ENCODE measurements around the gene ARHGAP30.

The ARHGAP30 gene

DNA sequence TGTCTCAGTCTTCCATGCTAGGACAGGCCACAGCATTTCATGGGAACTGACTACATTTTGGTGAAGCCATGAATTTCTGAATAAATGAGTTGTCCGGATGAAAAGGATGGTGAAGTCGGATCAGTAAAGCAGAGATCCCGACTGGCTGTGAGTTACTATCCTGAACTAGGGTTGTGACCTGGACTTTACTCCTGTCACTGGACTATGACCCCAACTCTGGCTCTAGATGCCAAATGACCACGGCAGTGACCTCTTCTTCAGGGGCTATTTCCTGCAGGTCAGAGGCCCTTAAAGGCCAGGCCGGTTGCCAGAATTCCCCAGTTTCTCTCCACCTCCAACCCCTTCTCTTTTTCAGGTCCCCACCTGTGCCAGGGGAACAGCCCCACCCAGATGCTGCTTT, 21.4 kb upstream of the ARHGAP30 start:
- no peak for DNase-seq (ENCODE audit: low read depth)

DNA sequence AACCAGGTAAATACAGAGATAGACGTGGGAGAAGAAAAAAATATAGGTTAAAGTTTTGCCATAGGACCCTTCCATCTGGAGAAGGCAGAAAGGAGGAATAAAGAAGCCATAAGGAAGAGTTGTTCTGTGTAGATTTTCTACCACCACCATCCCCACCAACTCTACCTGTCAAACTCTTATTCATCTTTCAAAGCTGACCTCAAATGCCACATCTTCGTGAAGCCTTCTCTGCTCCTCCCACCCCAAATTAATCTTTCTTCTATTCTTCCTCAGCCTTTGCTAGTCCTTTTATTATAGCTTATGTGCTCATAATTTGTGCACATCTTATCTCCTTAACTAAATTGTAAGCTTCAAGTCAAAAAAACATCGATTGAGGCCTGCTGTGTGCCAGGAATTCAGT, 20.9 kb upstream of the ARHGAP30 start:
- DNase-seq (ENCODE audit: low read depth) = no peak

DNA sequence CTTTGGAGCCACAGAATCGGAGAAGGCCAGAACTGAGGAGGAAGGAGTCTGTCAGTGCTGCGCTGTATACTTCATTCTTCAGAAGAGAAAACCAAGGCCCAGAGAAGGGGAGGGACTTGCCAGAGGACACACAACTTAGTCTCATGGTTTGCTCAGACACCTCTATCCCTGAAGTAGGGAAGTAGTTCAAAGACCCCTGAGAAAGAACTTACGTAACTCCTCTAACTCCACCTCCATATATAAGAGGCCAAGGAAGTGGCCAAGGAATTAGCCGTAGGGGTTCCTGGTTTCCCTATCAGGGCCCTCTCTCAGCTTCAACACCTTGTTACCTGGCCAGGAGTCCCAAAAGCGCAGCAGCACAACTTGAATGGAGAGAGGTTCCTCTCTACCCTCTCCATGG, 20.2 kb upstream of the ARHGAP30 start:
- no peak for DNase-seq (ENCODE audit: low read depth)

DNA sequence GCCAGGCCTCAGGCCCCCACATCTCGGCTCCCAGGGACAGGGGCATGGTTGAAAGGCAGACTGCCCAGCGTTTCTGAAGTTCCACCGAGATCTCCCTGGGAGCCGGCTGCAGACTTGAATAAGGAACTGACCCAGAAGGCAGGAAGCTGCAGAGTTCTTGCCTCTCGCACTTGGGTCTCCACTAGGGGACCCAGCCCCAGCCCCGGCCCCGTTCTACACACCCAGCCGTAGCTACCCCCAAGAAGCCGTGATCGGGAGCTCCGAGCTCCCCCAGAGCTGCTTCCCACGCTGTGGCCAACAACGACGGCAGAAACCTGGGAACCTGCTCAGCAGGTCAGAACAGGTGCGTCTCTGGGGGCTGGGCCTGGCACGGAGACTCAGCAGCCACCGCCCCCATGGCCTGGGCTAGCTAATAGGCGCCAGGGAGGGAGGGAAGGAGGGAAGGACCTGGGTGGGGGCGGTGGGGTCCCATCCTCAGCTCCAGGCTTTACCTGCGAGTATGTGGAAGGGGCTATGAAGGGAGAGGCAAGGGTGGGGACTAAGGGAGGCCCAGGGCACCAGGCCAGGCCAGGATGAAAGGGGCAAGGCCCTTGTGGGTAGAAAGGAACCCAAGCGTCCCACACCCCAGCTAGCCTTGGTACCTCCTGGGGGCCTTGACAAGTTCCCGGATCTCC, 19.7 kb upstream of the ARHGAP30 start, which contains the start of gene NECTIN4:
Gene NECTIN4 (minus strand): TSS at position 308 of the 674 bp plus-strand sequence. CDS start 262 bp downstream, at position 46.
- DNase-seq (ENCODE audit: low read depth) = no peak

DNA sequence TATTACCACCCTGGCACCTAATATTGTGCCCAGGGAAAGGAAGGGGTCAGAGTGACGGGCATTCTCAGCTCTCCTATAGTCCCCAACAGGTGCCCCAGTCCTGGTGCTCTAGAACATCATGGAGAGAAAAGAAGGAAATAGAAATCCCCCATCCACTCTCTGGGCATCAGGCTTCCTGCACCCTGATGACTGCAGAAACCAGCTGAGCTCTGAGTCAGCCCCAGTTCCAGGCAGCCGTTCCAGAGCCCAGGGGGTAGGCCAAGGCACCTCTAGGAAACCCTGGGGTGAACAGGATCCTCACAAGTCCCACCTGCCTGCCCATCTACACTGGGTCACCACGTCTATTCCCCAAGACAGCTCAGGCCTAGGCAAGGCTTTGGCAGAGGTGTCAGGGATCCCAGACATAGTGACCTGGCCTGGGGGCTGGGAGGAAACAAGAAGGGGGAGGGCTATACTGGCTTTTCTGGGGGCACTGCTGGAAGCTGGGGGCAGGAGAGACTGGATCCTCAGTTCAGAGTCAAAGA, 19.0 kb upstream of the ARHGAP30 start:
- DNase-seq (ENCODE audit: low read depth) = no peak

DNA sequence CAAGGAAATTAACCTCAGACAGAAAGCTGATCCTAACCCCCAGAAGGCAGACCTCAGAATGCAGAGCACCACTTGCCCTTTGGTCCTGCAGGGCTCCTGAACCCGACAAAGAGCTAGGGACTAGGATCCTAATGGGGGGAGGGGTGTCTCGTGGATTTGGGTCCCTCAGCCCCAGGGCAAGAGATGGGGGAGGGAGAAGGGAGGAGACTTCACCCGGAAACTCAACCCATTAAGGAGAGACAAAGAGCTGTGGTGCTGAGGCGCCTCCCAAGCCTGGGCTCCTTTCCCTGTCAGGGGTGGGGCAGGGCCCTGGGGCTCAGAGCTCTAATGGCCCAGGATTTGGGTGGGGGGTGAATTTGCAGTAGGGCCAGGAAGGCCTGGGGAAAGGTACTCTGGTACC, 16.8 kb upstream of the ARHGAP30 start:
- no peak for DNase-seq (ENCODE audit: low read depth)

DNA sequence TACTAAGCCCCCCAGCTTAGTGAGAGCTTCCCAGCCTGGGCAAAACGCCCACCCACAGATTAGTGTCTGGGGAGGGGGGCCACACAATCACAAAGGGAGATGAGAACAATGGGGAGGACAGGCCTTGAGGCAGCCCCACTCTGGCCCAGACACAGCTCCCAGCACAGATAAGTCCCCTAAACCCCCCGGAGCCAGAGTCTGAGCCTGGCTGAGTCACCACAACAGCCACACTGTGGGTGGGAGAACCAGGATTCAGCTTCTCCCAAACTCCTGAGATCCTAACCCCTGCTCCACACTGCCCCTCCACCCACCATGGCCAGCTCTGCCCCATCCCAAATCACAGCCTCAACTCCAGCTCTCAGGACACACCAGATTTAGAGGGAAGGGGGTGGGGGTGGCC, 15.5 kb upstream of the ARHGAP30 start:
- DNase-seq (ENCODE audit: low read depth) = no peak

DNA sequence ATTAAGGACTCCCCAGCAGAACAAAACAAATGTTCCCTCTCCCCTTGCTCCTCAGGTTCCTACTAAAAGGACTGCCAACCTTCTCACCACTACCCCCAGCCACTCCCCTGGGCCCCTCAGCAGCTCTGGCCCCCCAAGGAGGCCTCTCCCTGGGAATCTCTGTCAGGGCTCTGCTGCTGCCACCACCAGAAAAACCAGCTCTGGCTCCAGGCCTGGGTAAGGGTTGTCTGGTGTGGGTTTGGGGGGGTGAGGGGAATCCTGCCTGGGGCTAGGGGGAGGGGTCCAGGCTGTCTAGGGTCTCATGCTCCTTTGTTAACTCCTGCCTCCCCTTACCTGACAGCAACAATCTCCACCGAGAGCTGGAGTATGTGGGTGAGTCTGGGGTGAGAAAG, 14.9 kb upstream of the ARHGAP30 start:
- no peak for DNase-seq (ENCODE audit: low read depth)

DNA sequence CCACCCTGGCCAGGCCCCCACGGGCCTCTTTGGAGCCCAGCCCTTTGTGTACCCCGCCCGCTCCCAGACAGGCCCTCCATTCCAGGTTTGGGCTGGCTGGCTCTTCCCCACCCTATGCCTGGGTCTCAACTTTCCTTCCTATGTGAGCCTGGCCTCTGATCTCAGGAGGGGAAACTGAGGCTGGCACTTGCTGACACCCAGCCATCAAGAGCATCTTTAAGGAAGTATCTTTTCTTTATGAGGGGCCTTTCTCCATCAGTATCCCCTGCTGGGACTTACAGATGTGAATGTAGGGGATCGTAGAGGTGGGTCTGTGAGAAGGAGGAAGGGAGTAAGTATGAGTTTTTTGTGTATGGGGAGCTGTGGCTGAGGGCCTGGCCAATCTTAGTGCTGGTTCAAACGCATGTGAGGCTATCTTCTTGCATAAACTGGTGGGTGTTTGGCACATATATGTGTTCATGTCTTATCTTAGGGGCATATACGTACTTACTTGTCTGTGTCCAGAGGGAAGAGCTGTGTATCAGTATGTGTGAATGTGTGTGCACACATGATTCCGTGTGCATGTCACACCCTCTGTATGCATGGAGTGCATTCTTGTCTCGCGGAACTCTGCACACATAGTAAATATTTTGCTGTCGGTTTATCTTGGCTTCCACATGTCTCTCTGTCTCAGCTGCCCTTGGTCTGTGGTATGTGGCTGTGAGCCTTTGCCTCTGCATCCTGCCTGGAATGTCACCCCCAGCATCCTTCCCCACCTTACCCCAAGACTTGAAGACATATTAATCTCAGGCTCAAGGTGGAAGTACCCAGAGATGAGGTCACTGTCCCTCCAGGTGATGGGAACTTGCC, 14.3 kb upstream of the ARHGAP30 start:
- DNase-seq (ENCODE audit: low read depth) = no peak

DNA sequence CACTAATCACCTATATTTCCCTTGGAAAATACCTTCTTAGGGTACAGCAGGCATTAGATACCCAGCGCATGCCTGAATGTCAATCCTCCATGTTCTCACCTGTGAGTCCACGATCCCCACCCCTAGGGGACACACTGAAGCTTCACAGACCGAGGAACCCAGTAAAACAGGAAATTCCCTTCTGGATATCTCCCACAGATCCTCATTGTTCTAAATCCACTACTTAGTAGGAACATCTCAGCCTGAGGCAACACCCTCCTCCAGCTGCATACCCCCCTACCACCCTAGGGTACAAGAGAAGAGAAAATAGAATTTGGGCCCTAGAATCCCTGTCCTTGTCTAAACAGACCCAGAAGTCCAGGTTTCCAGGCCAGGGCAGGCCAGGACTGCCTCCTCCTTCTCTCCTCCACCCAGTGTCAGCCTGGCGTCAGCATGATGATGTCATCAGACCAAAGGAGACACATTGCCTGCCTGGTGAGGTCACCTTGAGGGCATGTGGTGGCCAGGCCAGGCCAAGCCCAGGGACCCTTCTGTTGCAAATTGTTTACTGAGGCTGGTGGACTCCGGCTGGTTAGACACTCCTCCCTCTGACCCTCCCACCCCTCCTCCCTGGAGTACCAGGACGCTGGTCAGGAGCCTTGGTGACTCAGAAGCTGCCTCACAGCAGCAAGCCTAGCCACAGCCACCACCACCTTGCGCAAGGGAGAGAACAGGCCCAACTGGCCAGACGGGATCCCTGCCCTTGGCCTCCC, 13.5 kb upstream of the ARHGAP30 start:
- DNase-seq (ENCODE audit: low read depth) = no peak

DNA sequence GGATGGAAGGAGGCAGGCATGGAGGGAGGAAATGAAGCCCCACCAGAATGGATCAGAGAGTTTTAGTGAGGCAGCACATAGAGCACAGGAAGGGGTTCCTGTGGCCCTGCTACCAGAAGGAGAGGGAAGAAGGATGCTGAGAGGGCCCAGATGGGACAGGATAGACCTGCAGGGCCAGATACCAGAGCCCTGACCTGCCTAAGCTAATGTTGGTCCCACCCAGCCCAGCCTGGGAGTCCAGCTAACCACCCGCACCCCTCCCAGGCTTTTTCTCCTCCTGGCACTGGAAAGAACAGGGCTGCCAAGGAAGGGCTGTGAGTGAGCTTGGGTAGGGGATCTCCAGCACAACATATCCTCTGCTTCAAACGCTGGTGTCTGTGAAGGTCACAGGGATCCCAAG, 12.8 kb upstream of the ARHGAP30 start:
- DNase-seq (ENCODE audit: low read depth) = no peak

DNA sequence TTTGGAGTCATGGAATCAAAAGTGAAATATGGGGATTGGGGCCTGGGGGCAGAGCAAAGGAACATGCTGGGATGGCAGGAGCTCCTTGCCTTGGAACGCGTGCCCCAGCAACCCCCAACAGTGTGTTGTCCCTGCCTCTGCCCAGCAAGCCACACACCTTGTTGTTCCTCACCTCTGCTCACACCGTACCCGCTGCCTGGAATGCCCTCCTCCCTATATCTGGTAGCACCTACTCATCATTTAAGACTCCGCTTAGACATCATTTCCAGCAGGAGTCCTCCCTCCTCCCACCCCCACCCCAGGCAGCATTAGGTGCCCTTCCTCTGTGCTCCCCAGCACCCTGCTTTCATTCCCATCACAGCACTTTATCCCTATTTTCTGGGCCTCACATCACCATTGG, 11.8 kb upstream of the ARHGAP30 start:
- no peak for DNase-seq (ENCODE audit: low read depth)

DNA sequence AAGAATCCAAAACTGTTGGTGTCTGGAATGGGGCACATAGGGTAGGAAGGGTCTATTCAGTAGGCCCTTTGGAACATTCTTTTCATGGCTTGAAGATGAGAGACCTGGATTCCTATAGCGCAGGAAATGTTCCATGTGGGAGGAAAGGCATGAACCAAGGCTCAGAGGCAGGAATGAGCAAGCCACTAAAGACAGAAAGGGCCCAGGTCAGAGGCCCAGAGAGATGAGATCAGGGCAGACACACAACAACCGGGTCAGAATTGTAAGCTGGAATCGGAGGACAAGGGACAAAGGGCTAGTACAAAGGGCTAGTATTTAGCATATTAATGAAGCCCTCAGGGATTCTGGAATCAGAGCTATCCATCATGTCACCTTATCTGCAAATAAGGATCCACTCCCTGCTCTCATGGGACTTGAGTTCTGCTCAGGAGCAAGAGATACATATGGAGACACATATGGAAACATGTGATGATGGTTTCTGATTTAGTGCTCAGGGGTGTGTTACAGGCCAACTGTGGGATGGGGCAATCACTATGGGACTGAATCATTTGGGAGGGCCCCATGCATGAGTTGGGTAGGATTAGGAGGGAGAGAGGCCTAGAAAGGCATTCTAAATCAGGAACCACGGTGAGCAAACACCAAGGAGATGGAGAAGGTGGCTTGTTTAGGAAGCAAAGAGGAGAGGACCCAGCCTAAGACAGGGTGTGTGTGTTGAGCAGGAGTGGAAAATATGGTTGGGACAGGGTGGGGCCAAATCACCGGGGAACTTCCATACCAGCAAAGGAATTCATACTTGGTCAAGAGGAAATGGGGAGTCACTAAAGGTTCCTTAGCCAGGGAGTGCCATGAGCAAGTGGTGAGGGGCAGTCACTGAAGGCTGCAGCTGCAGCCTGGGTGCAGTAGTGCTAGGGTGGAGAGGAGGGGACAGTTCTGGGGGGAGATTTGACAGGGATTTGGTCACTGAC, 11.0 kb upstream of the ARHGAP30 start:
- no peak for DNase-seq (ENCODE audit: low read depth)

DNA sequence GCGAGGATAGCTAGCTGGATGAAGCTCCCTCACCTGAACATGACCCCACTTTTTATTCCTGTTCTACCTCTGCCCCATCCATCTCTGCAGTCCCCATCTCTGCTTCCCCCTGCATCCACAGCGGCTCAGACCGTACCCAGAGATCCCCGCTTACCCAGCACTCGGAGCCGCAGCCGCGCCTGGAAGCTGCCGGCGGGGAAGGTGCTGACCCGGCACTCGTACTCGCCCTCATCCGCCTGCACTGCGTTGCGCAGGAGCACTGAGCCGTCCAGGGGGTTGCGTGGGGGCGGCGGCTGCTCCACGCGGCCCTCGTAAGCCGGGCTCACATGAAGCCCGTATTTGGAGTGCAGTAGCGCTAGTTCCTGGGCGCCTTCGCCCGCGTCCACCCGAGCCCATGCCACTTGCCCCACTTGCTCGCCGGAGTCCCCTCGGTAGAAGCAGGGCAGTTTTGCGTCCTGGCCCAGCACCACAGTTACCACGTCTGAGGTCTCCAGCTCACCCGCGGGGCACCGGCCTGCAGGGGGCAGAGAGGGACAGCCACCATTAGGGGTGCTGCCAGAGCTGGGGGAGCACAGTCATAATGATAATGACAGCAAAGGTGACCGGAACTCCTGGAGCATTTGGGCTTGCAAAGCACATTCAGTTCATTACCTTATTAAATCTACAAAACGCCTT, 9.9 kb upstream of the ARHGAP30 start:
- no peak for DNase-seq (ENCODE audit: low read depth)

DNA sequence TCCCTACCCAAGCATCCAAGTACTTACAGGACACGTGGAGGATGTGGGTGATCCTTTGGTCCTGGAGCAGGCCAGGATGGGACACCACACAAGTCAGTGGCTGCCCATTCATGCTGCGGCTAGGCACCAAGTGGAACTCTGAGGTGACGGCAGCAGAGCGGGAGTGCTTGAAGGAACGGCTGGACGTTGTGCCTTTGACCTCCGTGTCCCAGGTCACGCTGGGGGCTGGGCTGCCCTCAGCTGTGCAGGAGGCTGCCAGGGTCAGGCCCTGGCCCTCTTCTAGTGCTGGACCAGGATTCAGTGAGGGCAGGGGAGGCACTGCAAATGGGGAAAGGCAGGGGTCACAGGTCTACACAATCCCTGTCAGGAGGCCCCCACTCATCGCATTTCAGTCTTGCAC, 7.7 kb upstream of the ARHGAP30 start:
- DNase-seq (ENCODE audit: low read depth) = no peak

DNA sequence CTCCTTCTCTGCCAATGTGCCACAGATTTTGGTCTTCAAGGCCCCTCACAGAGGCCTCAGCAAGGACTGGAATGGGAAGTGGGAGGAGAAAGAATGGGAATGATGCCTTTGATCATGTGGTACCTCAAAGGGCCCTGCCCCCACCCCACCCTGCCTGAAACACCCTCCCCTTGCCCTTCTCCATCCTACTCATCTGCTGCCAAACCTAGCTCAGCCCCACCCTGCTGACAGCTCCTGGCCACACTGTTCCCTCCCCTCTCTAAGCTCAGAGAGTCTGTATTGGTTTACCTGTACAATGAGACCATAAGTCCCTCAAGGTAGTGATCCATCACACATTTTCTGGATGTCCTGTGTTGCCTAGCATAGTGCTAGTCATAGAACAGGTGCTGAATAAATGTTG, 6.7 kb upstream of the ARHGAP30 start:
- DNase-seq (ENCODE audit: low read depth) = no peak

DNA sequence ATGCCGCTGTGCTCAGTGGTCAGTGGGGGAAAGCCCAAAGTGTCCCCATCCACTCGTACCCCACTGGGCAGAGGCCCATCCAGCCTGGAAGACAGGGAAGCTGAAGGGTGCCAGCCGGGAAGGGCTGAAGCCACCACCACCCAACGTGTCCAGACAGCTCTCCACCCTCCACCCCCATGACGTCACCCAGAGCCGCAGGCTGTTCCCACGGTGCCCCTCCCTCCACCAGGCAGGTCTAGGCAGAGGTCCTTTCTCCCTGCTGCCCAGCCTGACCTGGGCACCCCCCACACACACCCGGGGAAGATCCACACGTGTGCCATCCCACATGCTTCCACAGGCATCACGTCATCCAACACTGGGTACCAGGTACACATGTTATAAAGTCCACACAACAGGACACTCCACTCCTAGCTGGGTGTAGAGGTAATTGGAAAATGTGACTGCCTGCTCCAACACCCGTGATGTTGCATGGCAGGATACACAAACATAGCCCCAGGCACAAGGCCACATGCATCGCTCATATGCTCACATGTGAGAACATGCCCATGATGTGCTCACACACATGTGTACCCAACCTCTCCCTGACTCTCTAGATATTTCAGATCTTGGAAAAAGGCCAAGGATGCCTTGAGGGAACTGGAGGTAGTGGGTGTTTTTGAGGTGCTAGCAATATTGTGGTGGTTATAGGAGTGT, 5.1 kb upstream of the ARHGAP30 start:
- no peak for DNase-seq (ENCODE audit: low read depth)

DNA sequence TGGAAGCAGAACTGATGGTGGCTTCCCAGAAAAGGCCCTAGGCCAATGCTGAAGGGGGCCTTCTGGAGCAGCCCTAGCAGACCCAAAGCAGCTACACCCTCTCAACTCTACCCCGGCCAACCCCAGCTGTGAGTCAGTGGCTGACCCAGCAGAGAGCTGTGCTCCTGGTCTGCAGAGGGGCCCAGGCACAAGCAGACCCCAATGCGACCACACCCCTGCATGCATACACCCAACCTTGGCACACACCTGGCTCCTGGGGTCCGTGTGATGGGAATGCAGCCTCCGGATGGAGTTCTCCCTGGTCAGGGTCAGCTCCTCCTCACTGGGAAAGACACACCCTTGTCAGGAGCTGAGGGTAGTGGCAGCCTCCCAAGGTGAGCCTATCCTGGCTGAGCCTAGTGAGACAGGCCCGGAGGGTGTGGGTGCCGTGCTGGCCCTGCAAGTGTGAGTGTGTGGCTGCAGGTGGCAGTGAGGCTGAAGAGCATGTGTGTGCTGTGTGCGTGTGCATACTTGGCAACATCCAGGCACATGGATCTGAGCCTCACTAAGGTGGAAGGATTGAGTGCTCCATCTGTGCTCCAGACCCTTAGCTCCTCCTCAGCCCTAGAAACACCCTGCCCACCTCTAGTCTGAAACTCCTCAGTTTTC, 3.9 kb upstream of the ARHGAP30 start:
- no peak for DNase-seq (ENCODE audit: low read depth)

DNA sequence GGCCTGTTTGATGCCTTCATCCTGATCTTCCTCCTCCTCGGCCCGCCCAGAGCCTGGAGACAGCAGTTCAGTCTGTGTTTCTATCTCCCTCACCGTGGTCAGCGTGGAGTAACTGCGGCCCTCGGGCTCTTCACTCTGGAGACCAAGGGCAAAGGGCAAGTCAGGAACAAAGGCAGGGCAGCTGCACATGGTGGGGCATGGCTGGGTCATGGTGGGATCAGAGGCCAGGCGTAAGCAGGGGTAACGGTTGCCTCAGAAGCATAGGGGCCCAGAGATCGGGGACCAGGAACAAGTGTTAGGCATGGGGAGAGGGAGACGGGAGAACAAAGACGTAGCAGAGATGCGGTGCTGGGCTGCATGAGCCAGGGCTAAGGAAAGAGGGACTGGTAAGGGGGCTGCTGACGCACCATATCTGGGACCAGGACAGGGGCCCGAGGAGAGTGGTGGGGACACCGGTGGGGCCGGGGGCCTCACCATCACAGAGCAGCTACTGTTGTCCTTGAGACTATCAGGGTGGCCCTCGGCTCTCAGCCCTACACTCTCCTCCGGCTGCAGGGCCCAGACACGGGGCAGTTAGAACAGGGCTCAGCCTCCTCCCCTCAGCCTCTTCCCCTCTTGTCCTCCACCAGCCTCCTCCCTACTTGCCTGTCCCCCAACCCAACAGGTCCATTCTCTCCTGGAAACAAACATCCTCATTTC, 3.2 kb upstream of the ARHGAP30 start:
- DNase-seq (ENCODE audit: low read depth) = no peak

All from stimulated activated CD8-positive, alpha-beta memory T cell treated with anti-CD3 and anti-CD28 coated beads, Interleukin-15, amount 100 ng/mL, for 24 hours (primary cell).